GM23338 (cell line): ENCODE measurements around the gene MARCHF10. TPM values are rescaled to one million over a fixed set of nuclear protein-coding genes. Genes with fewer than 3 reads are reported as not detected.
"Not testable (repeated sequence)": the region's sequence is repeated elsewhere in the genome, so short reads cannot be mapped to it uniquely, and the experiment has no call there.

Source experiments
- ATAC-seq: fragments of 200-7000 bp; cut with Tn5 transposase; 3 replicates; pipeline ENCODE4 v1.9.1; 2020
- DNase-seq: peaks from one replicate; pipeline ENCODE4 v3.0.0-alpha.2; 2015; ENCODE audit warnings: low spot score
- H2AFZ ChIP-seq: fragments of 200-600 bp; sonication (generic); 2 replicates; pipeline ENCODE4 v1.8.0; 2016; ENCODE audit warnings: antibody characterized with exemption, mild to moderate bottlenecking, moderate library complexity
- H3F3A ChIP-seq: fragments of 200-600 bp; sonication (generic); replicated peaks from 2 replicates; pipeline ENCODE4 v1.8.0; 2017; ENCODE audit warnings: antibody characterized with exemption, mixed run types, low read depth
- H3K27ac ChIP-seq: fragments of 200-600 bp; sonication (generic); 2 replicates; pipeline ENCODE4 v1.6.1; 2016; ENCODE audit warnings: low read depth
- H3K27me3 ChIP-seq: fragments of 200-600 bp; sonication (generic); 2 replicates; pipeline ENCODE4 v1.8.0; 2016; ENCODE audit warnings: mild to moderate bottlenecking, mixed run types, moderate library complexity; ENCODE audit not compliant: insufficient read depth
- H3K36me3 ChIP-seq: fragments of 200-600 bp; sonication (generic); 2 replicates; pipeline ENCODE4 v1.8.0; 2016; ENCODE audit warnings: mild to moderate bottlenecking; ENCODE audit not compliant: insufficient read depth
- H3K4me1 ChIP-seq: fragments of 200-600 bp; sonication (generic); 2 replicates; pipeline ENCODE4 v1.8.0; 2016; ENCODE audit warnings: mild to moderate bottlenecking, moderate library complexity; ENCODE audit not compliant: insufficient read depth
- H3K4me2 ChIP-seq: fragments of 200-600 bp; sonication (generic); 2 replicates; pipeline ENCODE4 v1.7.1; 2017; ENCODE audit warnings: mixed run types
- H3K4me3 ChIP-seq: fragments of 200-600 bp; sonication (generic); 2 replicates; pipeline ENCODE4 v1.6.1; 2016; ENCODE audit warnings: mixed run types
- H3K79me2 ChIP-seq: fragments of 200-600 bp; sonication (generic); replicated peaks from 2 replicates; pipeline ENCODE4 v1.8.0; 2017; ENCODE audit warnings: mild to moderate bottlenecking; ENCODE audit not compliant: insufficient read depth
- H3K9me2 ChIP-seq: fragments of 200-600 bp; sonication (generic); 2 replicates; pipeline ENCODE4 v1.8.0; 2017; ENCODE audit not compliant: insufficient read depth
- H4K20me1 ChIP-seq: fragments of 200-600 bp; sonication (generic); replicated peaks from 2 replicates; pipeline ENCODE4 v1.8.0; 2017; ENCODE audit warnings: mild to moderate bottlenecking; ENCODE audit not compliant: insufficient read depth
- H3K27ac Mint-ChIP-seq: 2 replicates; pipeline ENCODE4 v1.8.0; 2020; ENCODE audit warnings: inconsistent platforms, mild to moderate bottlenecking, moderate library complexity, mixed read lengths
- H3K27me3 Mint-ChIP-seq: 3 replicates; pipeline ENCODE4 v1.8.0; 2022; ENCODE audit warnings: low read depth, mild to moderate bottlenecking, moderate library complexity, mixed read lengths, inconsistent platforms; ENCODE audit not compliant: insufficient read depth, poor library complexity
- H3K36me3 Mint-ChIP-seq: 3 replicates; pipeline ENCODE4 v1.8.0; 2021; ENCODE audit warnings: low read depth, mild to moderate bottlenecking, inconsistent platforms, moderate library complexity, mixed read lengths
- H3K4me1 Mint-ChIP-seq: 3 replicates; pipeline ENCODE4 v1.8.0; 2020; ENCODE audit warnings: mild to moderate bottlenecking, inconsistent platforms, mixed read lengths
- H3K4me3 Mint-ChIP-seq: 3 replicates; pipeline ENCODE4 v1.8.0; 2021; ENCODE audit warnings: moderate library complexity, mild to moderate bottlenecking, inconsistent platforms, mixed read lengths
- H3K9me3 Mint-ChIP-seq: 3 replicates; pipeline ENCODE4 v1.8.0; 2020; ENCODE audit warnings: moderate library complexity, mild to moderate bottlenecking, inconsistent platforms, mixed read lengths
- CREB1 ChIP-seq: fragments of 250-450 bp; sonication (Bioruptor Pico); IDR thresholded peaks from 2 replicates; pipeline ENCODE4 v1.5.0; 2020; ENCODE audit warnings: low read depth, mild to moderate bottlenecking, moderate library complexity
- EZH2 ChIP-seq: fragments of 200-600 bp; sonication (generic); IDR thresholded peaks from one replicate; pipeline ENCODE4 v1.8.0; 2017; ENCODE audit warnings: antibody characterized with exemption, mild to moderate bottlenecking, low read depth; ENCODE audit not compliant: unreplicated experiment
- EZH2phosphoT487 ChIP-seq: fragments of 200-600 bp; sonication (generic); IDR thresholded peaks from one replicate; pipeline ENCODE4 v1.8.1; 2018; ENCODE audit warnings: antibody characterized with exemption; ENCODE audit not compliant: unreplicated experiment
- NANOG ChIP-seq: IDR thresholded peaks from 2 replicates; pipeline ENCODE4 v1.6.1; 2016; ENCODE audit warnings: antibody characterized with exemption, borderline replicate concordance
- POLR2AphosphoS5 ChIP-seq: IDR thresholded peaks from 2 replicates; pipeline ENCODE4 v1.6.1; 2016; ENCODE audit warnings: antibody characterized with exemption, low read depth
- STAT1 ChIP-seq: IDR thresholded peaks from one replicate; pipeline ENCODE4 v1.6.1; 2016; ENCODE audit warnings: antibody characterized with exemption; ENCODE audit not compliant: unreplicated experiment
- ZNF114 ChIP-seq: fragments of 250-450 bp; sonication (Bioruptor Pico); IDR thresholded peaks from 2 replicates; pipeline ENCODE4 v1.5.0; 2020; ENCODE audit warnings: mild to moderate bottlenecking, moderate library complexity
- polyA plus RNA-seq: library from polyadenylated mRNA; unstranded; fragments of >200 nt; fragmentation: Nextera tagmentation; extraction: Ambion mirVana; gene quantifications from 2 replicates; pipeline ENCODE4 v1.2.1, GENCODE V29; 2016
- total RNA-seq: library from RNA; depleted of rRNA; stranded (reverse); fragments of >200 nt; shearing (Covaris generic); gene quantifications from 2 replicates; pipeline ENCODE4 v1.2.3, GENCODE V29; 2014
- TF ChIP-seq, protein P1 (sequence below): IDR thresholded peaks from one replicate; pipeline ENCODE4 v1.6.1; 2018; ENCODE audit warnings: antibody characterized with exemption; ENCODE audit not compliant: unreplicated experiment
- TF ChIP-seq, protein P2 (sequence below), 2 experiments: fragments of 200-600 bp in 1 of 2; sonication (generic) in 1 of 2; conservative IDR thresholded peaks; 2 replicates each; pipeline versions ENCODE4 v1.5.1 to v1.6.1; 2016 to 2017; ENCODE audit warnings: antibody characterized with exemption in 2 of 2, low read depth in 2 of 2, mild to moderate bottlenecking in 2 of 2, moderate library complexity in 1 of 2

The MARCHF10 gene
- total and polyA plus RNA-seq, 2 experiments from 2014 or later = 0.50 TPM; not detected in 1

DNA sequence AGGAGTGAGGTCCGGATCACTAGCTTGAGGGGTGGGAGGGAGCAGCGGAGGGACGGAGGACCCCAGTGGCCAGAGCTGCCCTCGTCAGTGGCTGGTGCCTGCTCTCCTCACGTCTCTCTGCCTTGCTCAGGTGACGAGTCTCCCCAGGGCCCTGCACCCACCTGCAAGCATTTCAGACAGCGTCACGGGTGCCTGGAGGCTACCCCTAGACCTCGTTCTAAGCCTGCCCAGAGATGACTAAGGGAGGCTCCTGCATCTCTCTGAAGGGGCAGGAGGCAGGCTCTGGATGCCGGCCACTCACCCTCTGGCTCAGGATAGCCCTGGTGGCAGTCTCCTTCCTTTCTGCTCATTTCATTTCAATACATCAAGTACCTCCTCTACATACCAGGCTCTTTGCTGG is 111.9 kb downstream of the MARCHF10 start (continued):
- TF ChIP-seq, protein P1, sequence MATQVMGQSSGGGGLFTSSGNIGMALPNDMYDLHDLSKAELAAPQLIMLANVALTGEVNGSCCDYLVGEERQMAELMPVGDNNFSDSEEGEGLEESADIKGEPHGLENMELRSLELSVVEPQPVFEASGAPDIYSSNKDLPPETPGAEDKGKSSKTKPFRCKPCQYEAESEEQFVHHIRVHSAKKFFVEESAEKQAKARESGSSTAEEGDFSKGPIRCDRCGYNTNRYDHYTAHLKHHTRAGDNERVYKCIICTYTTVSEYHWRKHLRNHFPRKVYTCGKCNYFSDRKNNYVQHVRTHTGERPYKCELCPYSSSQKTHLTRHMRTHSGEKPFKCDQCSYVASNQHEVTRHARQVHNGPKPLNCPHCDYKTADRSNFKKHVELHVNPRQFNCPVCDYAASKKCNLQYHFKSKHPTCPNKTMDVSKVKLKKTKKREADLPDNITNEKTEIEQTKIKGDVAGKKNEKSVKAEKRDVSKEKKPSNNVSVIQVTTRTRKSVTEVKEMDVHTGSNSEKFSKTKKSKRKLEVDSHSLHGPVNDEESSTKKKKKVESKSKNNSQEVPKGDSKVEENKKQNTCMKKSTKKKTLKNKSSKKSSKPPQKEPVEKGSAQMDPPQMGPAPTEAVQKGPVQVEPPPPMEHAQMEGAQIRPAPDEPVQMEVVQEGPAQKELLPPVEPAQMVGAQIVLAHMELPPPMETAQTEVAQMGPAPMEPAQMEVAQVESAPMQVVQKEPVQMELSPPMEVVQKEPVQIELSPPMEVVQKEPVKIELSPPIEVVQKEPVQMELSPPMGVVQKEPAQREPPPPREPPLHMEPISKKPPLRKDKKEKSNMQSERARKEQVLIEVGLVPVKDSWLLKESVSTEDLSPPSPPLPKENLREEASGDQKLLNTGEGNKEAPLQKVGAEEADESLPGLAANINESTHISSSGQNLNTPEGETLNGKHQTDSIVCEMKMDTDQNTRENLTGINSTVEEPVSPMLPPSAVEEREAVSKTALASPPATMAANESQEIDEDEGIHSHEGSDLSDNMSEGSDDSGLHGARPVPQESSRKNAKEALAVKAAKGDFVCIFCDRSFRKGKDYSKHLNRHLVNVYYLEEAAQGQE = no peak
- no peak for TF ChIP-seq POLR2AphosphoS5
- no peak for TF ChIP-seq EZH2
- TF ChIP-seq NANOG = no peak
- TF ChIP-seq STAT1 = no peak
- no peak for TF ChIP-seq ZNF114
- TF ChIP-seq EZH2phosphoT487 = no peak
- no peak for TF ChIP-seq CREB1

DNA sequence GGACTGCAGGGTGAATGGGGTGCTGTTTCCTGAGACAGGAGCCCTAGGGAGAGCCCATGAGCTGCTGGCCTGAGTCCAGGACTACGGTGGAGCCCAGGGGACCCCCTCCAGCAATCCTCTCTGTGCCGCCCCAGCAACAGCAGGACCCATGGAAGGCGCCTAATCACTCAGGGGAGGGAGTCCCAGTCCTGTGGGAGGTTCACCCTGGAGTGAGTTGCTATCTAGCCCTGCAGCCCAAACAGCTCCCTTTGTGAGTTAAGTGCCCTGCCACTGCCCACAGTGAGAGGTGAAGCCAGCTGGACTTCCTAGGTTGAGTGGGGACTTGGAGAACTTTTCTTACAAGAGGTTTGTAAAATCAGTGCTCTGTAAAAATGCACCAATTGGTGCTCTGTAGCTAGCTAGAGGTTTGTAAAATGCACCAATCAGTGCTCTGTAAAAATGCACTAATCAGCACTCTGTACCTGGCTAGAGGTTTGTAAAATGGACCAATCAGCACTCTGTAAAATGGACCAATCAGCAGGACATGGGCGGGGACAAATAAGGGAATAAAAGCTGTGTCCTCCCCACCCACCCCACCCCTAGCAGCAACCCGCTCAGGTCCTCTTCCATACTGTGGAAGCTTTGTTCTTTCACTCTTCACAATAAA is 112.9 kb downstream of the MARCHF10 start:
- not testable (repeated sequence) for H3K27ac Mint-ChIP-seq, H3K36me3 ChIP-seq, H3K4me2 ChIP-seq, ATAC-seq, H3K4me1 ChIP-seq, H3F3A ChIP-seq, H3K4me3 ChIP-seq, DNase-seq, H3K27ac ChIP-seq, H3K27me3 ChIP-seq, H3K9me2 ChIP-seq, H3K4me3 Mint-ChIP-seq, H3K36me3 Mint-ChIP-seq, H3K9me3 Mint-ChIP-seq, H4K20me1 ChIP-seq, H2AFZ ChIP-seq, H3K79me2 ChIP-seq
- H3K27me3 Mint-ChIP-seq = peaks cover 11% of the 10 kb centered on the region
- peaks cover 16% of the 10 kb centered on the region for H3K4me1 Mint-ChIP-seq

DNA sequence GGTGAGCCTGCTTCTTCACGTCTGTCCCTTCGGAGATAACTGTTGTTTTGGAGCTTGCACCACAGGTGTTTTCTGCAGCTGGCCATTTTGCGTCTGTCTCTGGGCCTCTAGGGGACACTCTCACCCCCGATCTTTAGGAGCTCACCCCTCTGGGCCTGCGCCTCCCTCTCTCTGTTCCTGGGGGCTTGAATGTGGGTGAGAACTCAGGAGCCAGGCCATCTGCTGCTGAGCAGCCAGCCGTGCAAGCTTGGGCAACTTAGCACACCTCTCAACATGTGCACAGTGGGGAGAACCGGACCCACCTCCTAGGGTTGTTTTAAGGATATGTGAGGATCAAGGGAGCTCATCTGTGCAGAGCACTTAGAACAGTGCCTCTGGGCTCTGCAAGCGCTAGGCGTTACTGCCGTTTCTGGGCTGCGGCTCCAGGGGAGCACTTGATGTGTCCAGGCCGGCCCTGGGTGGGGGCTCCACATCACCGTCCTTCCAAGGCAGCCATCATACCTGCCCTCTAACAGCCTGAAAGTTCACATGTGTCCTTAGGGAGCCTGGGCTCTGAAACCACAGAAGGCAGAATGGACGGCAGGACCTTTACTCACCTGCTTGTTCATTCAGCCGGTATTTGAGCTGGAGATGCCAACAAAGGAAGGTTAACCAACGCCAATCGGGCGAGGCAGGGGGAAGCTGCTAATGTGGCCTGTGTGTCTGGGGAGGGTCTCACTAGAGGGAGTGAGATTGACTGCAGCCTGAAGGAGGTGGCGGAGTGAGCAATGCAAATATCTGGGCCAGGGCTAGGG is 114.3 kb downstream of the MARCHF10 start:
- Histone ChIP-seq H3K9me2 (no peaks in the 10 kb centered on the region), H3K27ac (no peak overlapping the region), H4K20me1 (no peaks in the 10 kb centered on the region), H2AFZ (no peak overlapping the region), H3F3A (no peaks in the 10 kb centered on the region), H3K4me3 (no peak overlapping the region), H3K36me3 (no peaks in the 10 kb centered on the region), H3K4me1 (peaks cover 4% of the 10 kb centered on the region; the same call in 1 of the 2 replicates), H3K4me2 (no peak overlapping the region), H3K79me2 (no peaks in the 10 kb centered on the region), H3K27me3 (no peaks in the 10 kb centered on the region)
- no peaks in the 10 kb centered on the region; the same call in 2 of the 3 replicates for H3K9me3 Mint-ChIP-seq
- H3K4me3 Mint-ChIP-seq = no peak overlapping the region
- DNase-seq = no peak
- H3K36me3 Mint-ChIP-seq = no peaks in the 10 kb centered on the region
- H3K27me3 Mint-ChIP-seq = peaks cover 12% of the 10 kb centered on the region
- ATAC-seq = peak; percentile 6; the same call in 2 of the 3 replicates
- peaks cover 16% of the 10 kb centered on the region for H3K4me1 Mint-ChIP-seq
- H3K27ac Mint-ChIP-seq = no peak overlapping the region; the same call in 1 of the 2 replicates
- no peak for TF ChIP-seq CREB1
- TF ChIP-seq, protein P2, sequence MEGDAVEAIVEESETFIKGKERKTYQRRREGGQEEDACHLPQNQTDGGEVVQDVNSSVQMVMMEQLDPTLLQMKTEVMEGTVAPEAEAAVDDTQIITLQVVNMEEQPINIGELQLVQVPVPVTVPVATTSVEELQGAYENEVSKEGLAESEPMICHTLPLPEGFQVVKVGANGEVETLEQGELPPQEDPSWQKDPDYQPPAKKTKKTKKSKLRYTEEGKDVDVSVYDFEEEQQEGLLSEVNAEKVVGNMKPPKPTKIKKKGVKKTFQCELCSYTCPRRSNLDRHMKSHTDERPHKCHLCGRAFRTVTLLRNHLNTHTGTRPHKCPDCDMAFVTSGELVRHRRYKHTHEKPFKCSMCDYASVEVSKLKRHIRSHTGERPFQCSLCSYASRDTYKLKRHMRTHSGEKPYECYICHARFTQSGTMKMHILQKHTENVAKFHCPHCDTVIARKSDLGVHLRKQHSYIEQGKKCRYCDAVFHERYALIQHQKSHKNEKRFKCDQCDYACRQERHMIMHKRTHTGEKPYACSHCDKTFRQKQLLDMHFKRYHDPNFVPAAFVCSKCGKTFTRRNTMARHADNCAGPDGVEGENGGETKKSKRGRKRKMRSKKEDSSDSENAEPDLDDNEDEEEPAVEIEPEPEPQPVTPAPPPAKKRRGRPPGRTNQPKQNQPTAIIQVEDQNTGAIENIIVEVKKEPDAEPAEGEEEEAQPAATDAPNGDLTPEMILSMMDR (conservative IDR thresholded peaks at IDR 0.05; ENCODE audit: low read depth in 2 of 2) = peak in 1 of 2 experiments; percentile 23; a peak in 1 of 4 replicates
